ENCODE measurements around the gene ZNF541. TPM values are rescaled to one million over a fixed set of nuclear protein-coding genes. Genes with fewer than 3 reads are reported as not detected.

The ZNF541 gene
- 0.03 TPM for polyA plus RNA-seq (2013, experiment 1 of 2)
- 0.03 TPM for polyA plus RNA-seq (2013, experiment 2 of 2)

- no peak within 1 kb of the TSS for H3K18ac ChIP-seq (ENCODE audit: low read length)
- no peak within 1 kb of the TSS for H2BK15ac ChIP-seq (replicated peaks; ENCODE audit: low read depth)
- no peak within 1 kb of the TSS for H2BK5ac ChIP-seq (ENCODE audit: low read length)
- H2AK5ac ChIP-seq (ENCODE audit: low read length) = no peak within 1 kb of the TSS
- H3K4me3 ChIP-seq (ENCODE audit: low read length) = no peak within 1 kb of the TSS
- no peak within 1 kb of the TSS for H3K23ac ChIP-seq (ENCODE audit: low read length)
- H3K4me2 ChIP-seq (ENCODE audit: low read length) = no peak within 1 kb of the TSS
- H3K27ac ChIP-seq (ENCODE audit: low read depth, low read length) = no peak within 1 kb of the TSS
- WGBS (ENCODE audit: extremely low coverage, insufficient coverage, low lambda C conversion rate) = no CpG with 5 or more reads among the region's 89 CpGs
- H4K5ac ChIP-seq (ENCODE audit: low read length) = no peak within 1 kb of the TSS
- H3K79me2 ChIP-seq (ENCODE audit: control insufficient read depth, insufficient read depth, low read length) = no peaks in the 10 kb centered on the region
- H3K27me3 ChIP-seq (ENCODE audit: insufficient read depth, low read length, poor library complexity) = no peaks in the 10 kb centered on the region
- H3K36me3 ChIP-seq (ENCODE audit: control insufficient read depth, insufficient read depth, low read length) = no peaks in the 10 kb centered on the region
- no peak for DNase-seq
- no peak within 1 kb of the TSS for H2BK120ac ChIP-seq (ENCODE audit: low read depth, low read length)
- H3K56ac ChIP-seq (ENCODE audit: low read length) = no peak within 1 kb of the TSS
- H3K4me1 ChIP-seq (ENCODE audit: control insufficient read depth, low read depth, low read length) = no peaks in the 10 kb centered on the region
- H3K9ac ChIP-seq (ENCODE audit: low read length) = no peak within 1 kb of the TSS
- H3K79me1 ChIP-seq (ENCODE audit: low read length) = no peaks in the 10 kb centered on the region
- H3K4ac ChIP-seq (ENCODE audit: low read depth, low read length) = no peak within 1 kb of the TSS
- no peak within 1 kb of the TSS for H4K8ac ChIP-seq (ENCODE audit: low read depth, low read length)
These were observed at the start of gene ZNF541 for GRCh38 chr19:47573071-47574026. ZNF541 (minus strand) TSS chr19:47573148; CDS start chr19:47555856, 17,292 bp downstream.

- Histone ChIP-seq H3K9ac (ENCODE audit: low read length) (no peak overlapping the region), H2BK120ac (ENCODE audit: low read depth, low read length) (no peak overlapping the region), H2AK5ac (ENCODE audit: low read length) (no peak overlapping the region), H3K4ac (ENCODE audit: low read depth, low read length) (no peak overlapping the region), H4K5ac (ENCODE audit: low read length) (no peak overlapping the region), H2BK5ac (ENCODE audit: low read length) (no peak overlapping the region), H3K27ac (ENCODE audit: low read depth, low read length) (peak overlapping the region; percentile 77), H3K4me1 (ENCODE audit: control insufficient read depth, low read depth, low read length) (peaks cover 16% of the 10 kb centered on the region), H3K23ac (ENCODE audit: low read length) (no peak overlapping the region), H3K18ac (ENCODE audit: low read length) (no peak overlapping the region), H3K36me3 (ENCODE audit: control insufficient read depth, insufficient read depth, low read length) (no peaks in the 10 kb centered on the region), H2BK15ac (replicated peaks; ENCODE audit: low read depth) (no peak overlapping the region), H4K8ac (ENCODE audit: low read depth, low read length) (no peak overlapping the region), H3K27me3 (ENCODE audit: insufficient read depth, low read length, poor library complexity) (no peaks in the 10 kb centered on the region), H3K4me2 (ENCODE audit: low read length) (no peak overlapping the region), H3K56ac (ENCODE audit: low read length) (peak overlapping the region; percentile 25), H3K79me2 (ENCODE audit: control insufficient read depth, insufficient read depth, low read length) (peaks cover 73% of the 10 kb centered on the region), H3K79me1 (ENCODE audit: low read length) (peaks cover 31% of the 10 kb centered on the region), H3K4me3 (ENCODE audit: low read length) (no peak overlapping the region)
- DNase-seq = peak; percentile 77
- WGBS (ENCODE audit: extremely low coverage, insufficient coverage, low lambda C conversion rate) = no CpG with 5 or more reads among the region's 6 CpGs
These were observed 46.8 kb upstream of the ZNF541 start for GRCh38 chr19:47619763-47620162.

- no CpG with 5 or more reads among the region's 14 CpGs for WGBS (ENCODE audit: extremely low coverage, insufficient coverage, low lambda C conversion rate)
- Histone ChIP-seq H2AK5ac (ENCODE audit: low read length) (no peak overlapping the region), H3K36me3 (ENCODE audit: control insufficient read depth, insufficient read depth, low read length) (no peaks in the 10 kb centered on the region), H3K4me3 (ENCODE audit: low read length) (no peak overlapping the region), H3K56ac (ENCODE audit: low read length) (no peak overlapping the region), H2BK120ac (ENCODE audit: low read depth, low read length) (no peak overlapping the region), H2BK5ac (ENCODE audit: low read length) (no peak overlapping the region), H3K9ac (ENCODE audit: low read length) (no peak overlapping the region), H3K79me2 (ENCODE audit: control insufficient read depth, insufficient read depth, low read length) (peaks cover 76% of the 10 kb centered on the region), H2BK15ac (replicated peaks; ENCODE audit: low read depth) (no peak overlapping the region), H3K4me1 (ENCODE audit: control insufficient read depth, low read depth, low read length) (peaks cover 16% of the 10 kb centered on the region), H3K4ac (ENCODE audit: low read depth, low read length) (no peak overlapping the region), H3K18ac (ENCODE audit: low read length) (no peak overlapping the region), H4K5ac (ENCODE audit: low read length) (no peak overlapping the region), H3K27ac (ENCODE audit: low read depth, low read length) (no peak overlapping the region), H3K27me3 (ENCODE audit: insufficient read depth, low read length, poor library complexity) (no peaks in the 10 kb centered on the region), H3K4me2 (ENCODE audit: low read length) (no peak overlapping the region), H3K79me1 (ENCODE audit: low read length) (peaks cover 32% of the 10 kb centered on the region), H3K23ac (ENCODE audit: low read length) (peak overlapping the region; percentile 45), H4K8ac (ENCODE audit: low read depth, low read length) (no peak overlapping the region)
- DNase-seq = no peak
These were observed 45.8 kb upstream of the ZNF541 start for GRCh38 chr19:47618771-47619170.

- peaks cover 19% of the 10 kb centered on the region for H3K4me1 ChIP-seq (ENCODE audit: control insufficient read depth, low read depth, low read length)
- no peak overlapping the region for H2AK5ac ChIP-seq (ENCODE audit: low read length)
- H3K4me2 ChIP-seq (ENCODE audit: low read length) = no peak overlapping the region
- no peaks in the 10 kb centered on the region for H3K36me3 ChIP-seq (ENCODE audit: control insufficient read depth, insufficient read depth, low read length)
- DNase-seq = no peak
- H3K27me3 ChIP-seq (ENCODE audit: insufficient read depth, low read length, poor library complexity) = no peaks in the 10 kb centered on the region
- no peak overlapping the region for H3K23ac ChIP-seq (ENCODE audit: low read length)
- no peak overlapping the region for H3K56ac ChIP-seq (ENCODE audit: low read length)
- H4K5ac ChIP-seq (ENCODE audit: low read length) = no peak overlapping the region
- H4K8ac ChIP-seq (ENCODE audit: low read depth, low read length) = no peak overlapping the region
- H3K18ac ChIP-seq (ENCODE audit: low read length) = no peak overlapping the region
- H3K4me3 ChIP-seq (ENCODE audit: low read length) = no peak overlapping the region
- H3K4ac ChIP-seq (ENCODE audit: low read depth, low read length) = no peak overlapping the region
- peaks cover 28% of the 10 kb centered on the region for H3K79me1 ChIP-seq (ENCODE audit: low read length)
- WGBS (ENCODE audit: extremely low coverage, insufficient coverage, low lambda C conversion rate) = no CpG with 5 or more reads among the region's 7 CpGs
- H3K9ac ChIP-seq (ENCODE audit: low read length) = no peak overlapping the region
- peaks cover 84% of the 10 kb centered on the region for H3K79me2 ChIP-seq (ENCODE audit: control insufficient read depth, insufficient read depth, low read length)
- H3K27ac ChIP-seq (ENCODE audit: low read depth, low read length) = no peak overlapping the region
- no peak overlapping the region for H2BK5ac ChIP-seq (ENCODE audit: low read length)
- H2BK120ac ChIP-seq (ENCODE audit: low read depth, low read length) = no peak overlapping the region
- no peak overlapping the region for H2BK15ac ChIP-seq (replicated peaks; ENCODE audit: low read depth)
These were observed 42.8 kb upstream of the ZNF541 start for GRCh38 chr19:47615714-47616113.

- no peak overlapping the region for H4K8ac ChIP-seq (ENCODE audit: low read depth, low read length)
- peaks cover 27% of the 10 kb centered on the region for H3K79me1 ChIP-seq (ENCODE audit: low read length)
- no peak overlapping the region for H2BK5ac ChIP-seq (ENCODE audit: low read length)
- no peak overlapping the region for H2BK15ac ChIP-seq (replicated peaks; ENCODE audit: low read depth)
- H3K4me1 ChIP-seq (ENCODE audit: control insufficient read depth, low read depth, low read length) = peaks cover 18% of the 10 kb centered on the region
- H4K5ac ChIP-seq (ENCODE audit: low read length) = no peak overlapping the region
- no peaks in the 10 kb centered on the region for H3K27me3 ChIP-seq (ENCODE audit: insufficient read depth, low read length, poor library complexity)
- no peak overlapping the region for H3K18ac ChIP-seq (ENCODE audit: low read length)
- H3K4ac ChIP-seq (ENCODE audit: low read depth, low read length) = no peak overlapping the region
- H3K23ac ChIP-seq (ENCODE audit: low read length) = no peak overlapping the region
- no peak overlapping the region for H2BK120ac ChIP-seq (ENCODE audit: low read depth, low read length)
- H2AK5ac ChIP-seq (ENCODE audit: low read length) = no peak overlapping the region
- no peaks in the 10 kb centered on the region for H3K36me3 ChIP-seq (ENCODE audit: control insufficient read depth, insufficient read depth, low read length)
- no peak overlapping the region for H3K9ac ChIP-seq (ENCODE audit: low read length)
- no peak overlapping the region for H3K4me2 ChIP-seq (ENCODE audit: low read length)
- no CpG with 5 or more reads among the region's 7 CpGs for WGBS (ENCODE audit: extremely low coverage, insufficient coverage, low lambda C conversion rate)
- H3K27ac ChIP-seq (ENCODE audit: low read depth, low read length) = no peak overlapping the region
- no peak overlapping the region for H3K4me3 ChIP-seq (ENCODE audit: low read length)
- peak overlapping the region; percentile 42 for H3K56ac ChIP-seq (ENCODE audit: low read length)
- H3K79me2 ChIP-seq (ENCODE audit: control insufficient read depth, insufficient read depth, low read length) = peaks cover 85% of the 10 kb centered on the region
- no peak for DNase-seq
These were observed 42.3 kb upstream of the ZNF541 start for GRCh38 chr19:47615230-47615629.

All from mesendoderm (in vitro differentiated cells).